ENCODE data around the gene HOXA2. TPM values are rescaled to one million over a fixed set of nuclear protein-coding genes. Genes with fewer than 3 reads are reported as not detected.

The HOXA2 gene
- total and polyA plus RNA-seq, 2 experiments from 2014 or later = 0.07 TPM; not detected in 1

- H3K27ac ChIP-seq = peak overlapping the region; percentile 89
- no peak for TF ChIP-seq CTCF (IDR thresholded peaks at IDR 0.05; ENCODE audit: poor library complexity)
- peaks cover 11% of the 10 kb centered on the region for H3K79me2 ChIP-seq
- WGBS (ENCODE audit: low lambda C conversion rate, missing lambda C conversion rate) = 46% methylated on average over 19 of the region's 26 CpGs
- no peaks in the 10 kb centered on the region for H3K9me2 ChIP-seq (replicated peaks; ENCODE audit: insufficient read depth)
- H2AFZ ChIP-seq = no peak overlapping the region
- H3K27me3 ChIP-seq = peaks cover 73% of the 10 kb centered on the region
- H3K4me3 ChIP-seq = peak overlapping the region; percentile 33
- DNase-seq (ENCODE audit: low spot score) = no peak
- H3K4me2 ChIP-seq = peak overlapping the region; percentile 66
- peaks cover 11% of the 10 kb centered on the region for H3K4me1 ChIP-seq (ENCODE audit: insufficient read depth)
- H4K20me1 ChIP-seq (ENCODE audit: insufficient read depth, poor library complexity, severe bottlenecking) = no peaks in the 10 kb centered on the region
- no peaks in the 10 kb centered on the region for H3K9me3 ChIP-seq (ENCODE audit: low read depth)
- no peaks in the 10 kb centered on the region for H3K36me3 ChIP-seq (replicated peaks; ENCODE audit: insufficient read depth, low read depth)
Measured at GRCh38 chr7:27123477-27124053, 21.1 kb upstream of the HOXA2 start.

GRCh38 chr7:27123007-27123476 lies 20.6 kb upstream of the HOXA2 start:
- Histone ChIP-seq H3K4me1 (ENCODE audit: insufficient read depth) (peaks cover 11% of the 10 kb centered on the region), H3K79me2 (peaks cover 11% of the 10 kb centered on the region), H2AFZ (no peak overlapping the region), H3K27me3 (peaks cover 73% of the 10 kb centered on the region), H3K9me3 (ENCODE audit: low read depth) (no peaks in the 10 kb centered on the region), H4K20me1 (ENCODE audit: insufficient read depth, poor library complexity, severe bottlenecking) (no peaks in the 10 kb centered on the region), H3K4me3 (peak overlapping the region; percentile 33), H3K9me2 (replicated peaks; ENCODE audit: insufficient read depth) (no peaks in the 10 kb centered on the region), H3K27ac (peak overlapping the region; percentile 89), H3K36me3 (replicated peaks; ENCODE audit: insufficient read depth, low read depth) (no peaks in the 10 kb centered on the region), H3K4me2 (peak overlapping the region; percentile 66)
- WGBS (ENCODE audit: low lambda C conversion rate, missing lambda C conversion rate) = 28% methylated on average over 14 of the region's 14 CpGs
- TF ChIP-seq CTCF (IDR thresholded peaks at IDR 0.05; ENCODE audit: poor library complexity) (no peak), EZH2phosphoT487 (IDR thresholded peaks at IDR 0.05; ENCODE audit: low read depth, severe bottlenecking, unreplicated experiment) (no peak), EZH2 (IDR thresholded peaks at IDR 0.05; ENCODE audit: borderline replicate concordance) (no peak)
- no peak for DNase-seq (ENCODE audit: low spot score)

- no peak overlapping the region for H2AFZ ChIP-seq
- peaks cover 11% of the 10 kb centered on the region for H3K4me1 ChIP-seq (ENCODE audit: insufficient read depth)
- peaks cover 16% of the 10 kb centered on the region for H3K79me2 ChIP-seq
Measured at GRCh38 chr7:27122077-27122910, 19.8 kb upstream of the HOXA2 start.

More at GRCh38 chr7:27122077-27122910, 19.8 kb upstream of the HOXA2 start:
- Histone ChIP-seq H3K27me3 (peaks cover 67% of the 10 kb centered on the region), H3K4me2 (peak overlapping the region; percentile 66), H3K9me2 (replicated peaks; ENCODE audit: insufficient read depth) (no peaks in the 10 kb centered on the region), H3K27ac (peak overlapping the region; percentile 89), H3K9me3 (ENCODE audit: low read depth) (no peaks in the 10 kb centered on the region), H3K4me3 (peak overlapping the region; percentile 33), H3K36me3 (replicated peaks; ENCODE audit: insufficient read depth, low read depth) (no peaks in the 10 kb centered on the region), H4K20me1 (ENCODE audit: insufficient read depth, poor library complexity, severe bottlenecking) (no peaks in the 10 kb centered on the region)
- peak; percentile 58 for DNase-seq (ENCODE audit: low spot score)
- WGBS (ENCODE audit: low lambda C conversion rate, missing lambda C conversion rate) = 23% methylated on average over 42 of the region's 42 CpGs
- TF ChIP-seq EZH2 (IDR thresholded peaks at IDR 0.05; ENCODE audit: borderline replicate concordance) = peak; percentile 39
- TF ChIP-seq CTCF (IDR thresholded peaks at IDR 0.05; ENCODE audit: poor library complexity) = no peak

All from hepatocyte (in vitro differentiated cells).